ENCODE measurements around the gene MYO1A. TPM values are rescaled to one million over a fixed set of nuclear protein-coding genes. Genes with fewer than 3 reads are reported as not detected.
A peak's percentile ranks its signal among the peaks of the same experiment; 100 is the strongest.
"Not testable (repeated sequence)": the region's sequence is repeated elsewhere in the genome, so short reads cannot be mapped to it uniquely, and the experiment has no call there.

MYO1A gene
- total RNA-seq, 2 donors from 2014 or later, result 11.4 to 13.4 TPM

GRCh38 chr12:57037264-57037663 lies 12.7 kb downstream of the MYO1A start:
- H3K27me3 Mint-ChIP-seq (ENCODE audit: low read depth), result no peaks in the 10 kb centered on the region
- peaks cover 10% of the 10 kb centered on the region for H3K4me1 Mint-ChIP-seq (ENCODE audit: low read depth)
- H3K27ac Mint-ChIP-seq, result no peak overlapping the region
- H3K9me3 Mint-ChIP-seq, result no peaks in the 10 kb centered on the region
- no peak for DNase-seq
- peaks cover 0 to 2% of the 10 kb centered on the region in 2 donors for H3K36me3 Mint-ChIP-seq (ENCODE audit: insufficient read depth in 2 of 2)
- ATAC-seq (replicated peaks in 1 of 2), result no peak
- H3K4me3 Mint-ChIP-seq, result no peak overlapping the region

GRCh38 chr12:57033431-57033830 lies 16.5 kb downstream of the MYO1A start:
- Mint-ChIP-seq H3K9me3 (no peaks in the 10 kb centered on the region), H3K4me3 (no peak overlapping the region), H3K27me3 (ENCODE audit: low read depth) (no peaks in the 10 kb centered on the region), H3K4me1 (ENCODE audit: low read depth) (peaks cover 29% of the 10 kb centered on the region), H3K36me3 (ENCODE audit: insufficient read depth in 2 of 2) (peaks cover 0 to 2% of the 10 kb centered on the region in 2 donors), H3K27ac (no peak overlapping the region)
- DNase-seq, result no peak
- no peak for ATAC-seq (replicated peaks in 1 of 2)

GRCh38 chr12:57031789-57032188 lies 18.1 kb downstream of the MYO1A start:
- ATAC-seq (replicated peaks in 1 of 2) (no peak), DNase-seq (no peak)
- Mint-ChIP-seq H3K36me3 (ENCODE audit: insufficient read depth in 2 of 2) (no peaks in the 10 kb centered on the region), H3K27ac (no peak overlapping the region), H3K4me1 (ENCODE audit: low read depth) (peaks cover 45% of the 10 kb centered on the region), H3K4me3 (no peak overlapping the region), H3K27me3 (ENCODE audit: low read depth) (no peaks in the 10 kb centered on the region), H3K9me3 (no peaks in the 10 kb centered on the region)

GRCh38 chr12:57031138-57031725 lies 18.7 kb downstream of the MYO1A start:
- H3K4me1 Mint-ChIP-seq (ENCODE audit: low read depth), result peaks cover 51% of the 10 kb centered on the region
- peak overlapping the region; percentile 4 to 23 for H3K4me3 Mint-ChIP-seq
- H3K27me3 Mint-ChIP-seq (ENCODE audit: low read depth), result no peaks in the 10 kb centered on the region

GRCh38 chr12:57029457-57029856 lies 20.5 kb downstream of the MYO1A start:
- Mint-ChIP-seq H3K27me3 (ENCODE audit: low read depth) (no peaks in the 10 kb centered on the region), H3K4me1 (ENCODE audit: low read depth) (peaks cover 55% of the 10 kb centered on the region), H3K9me3 (no peaks in the 10 kb centered on the region), H3K36me3 (ENCODE audit: insufficient read depth in 2 of 2) (no peaks in the 10 kb centered on the region), H3K27ac (no peak overlapping the region), H3K4me3 (no peak overlapping the region)
- ATAC-seq (replicated peaks in 1 of 2) (no peak), DNase-seq (no peak)

More at GRCh38 chr12:57031138-57031725, 18.7 kb downstream of the MYO1A start:
- Mint-ChIP-seq H3K36me3 (ENCODE audit: insufficient read depth in 2 of 2) (no peaks in the 10 kb centered on the region), H3K27ac (peak overlapping the region; percentile 35), H3K9me3 (no peaks in the 10 kb centered on the region)
- DNase-seq (peak; percentile 14 to 25), ATAC-seq (replicated peaks in 1 of 2) (peak; percentile 58 to 65)

- Mint-ChIP-seq H3K4me3 (peak overlapping the region in 1 of 2 donors; percentile 42), H3K4me1 (ENCODE audit: low read depth) (peaks cover 55% of the 10 kb centered on the region), H3K36me3 (ENCODE audit: insufficient read depth in 2 of 2) (no peaks in the 10 kb centered on the region), H3K27me3 (ENCODE audit: low read depth) (no peaks in the 10 kb centered on the region), H3K27ac (peak overlapping the region; percentile 9), H3K9me3 (no peaks in the 10 kb centered on the region)
- ATAC-seq (replicated peaks in 1 of 2) (peak; percentile 25 to 53), DNase-seq (no peak)
These were observed 22.1 kb downstream of the MYO1A start for GRCh38 chr12:57027805-57028153.

GRCh38 chr12:57027011-57027804 lies 22.7 kb downstream of the MYO1A start:
- peak overlapping the region in 1 of 2 donors; percentile 42 for H3K4me3 Mint-ChIP-seq
- peak; percentile 23 to 36 for ATAC-seq (replicated peaks in 1 of 2)
- DNase-seq, result no peak
- H3K27me3 Mint-ChIP-seq (ENCODE audit: low read depth), result no peaks in the 10 kb centered on the region
- H3K4me1 Mint-ChIP-seq (ENCODE audit: low read depth), result peaks cover 51% of the 10 kb centered on the region
- no peaks in the 10 kb centered on the region for H3K36me3 Mint-ChIP-seq (ENCODE audit: insufficient read depth in 2 of 2)
- H3K9me3 Mint-ChIP-seq, result no peaks in the 10 kb centered on the region
- peak overlapping the region; percentile 9 for H3K27ac Mint-ChIP-seq

GRCh38 chr12:57025196-57025595 lies 24.7 kb downstream of the MYO1A start:
- peaks cover 36% of the 10 kb centered on the region for H3K4me1 Mint-ChIP-seq (ENCODE audit: low read depth)
- no peaks in the 10 kb centered on the region for H3K27me3 Mint-ChIP-seq (ENCODE audit: low read depth)
- H3K36me3 Mint-ChIP-seq (ENCODE audit: insufficient read depth in 2 of 2), result no peaks in the 10 kb centered on the region
- H3K9me3 Mint-ChIP-seq, result no peaks in the 10 kb centered on the region
- no peak overlapping the region for H3K4me3 Mint-ChIP-seq
- ATAC-seq (replicated peaks in 1 of 2), result no peak
- DNase-seq, result no peak
- no peak overlapping the region for H3K27ac Mint-ChIP-seq

GRCh38 chr12:57022324-57022723 lies 27.6 kb downstream of the MYO1A start:
- not testable (repeated sequence) for H3K36me3 Mint-ChIP-seq (ENCODE audit: insufficient read depth in 2 of 2); H3K27ac Mint-ChIP-seq; H3K9me3 Mint-ChIP-seq; H3K27me3 Mint-ChIP-seq (ENCODE audit: low read depth); DNase-seq; ATAC-seq (replicated peaks in 1 of 2); H3K4me3 Mint-ChIP-seq
- peaks cover 24% of the 10 kb centered on the region for H3K4me1 Mint-ChIP-seq (ENCODE audit: low read depth)

GRCh38 chr12:57019983-57020719 lies 29.8 kb downstream of the MYO1A start:
- Mint-ChIP-seq H3K9me3 (no peaks in the 10 kb centered on the region), H3K27ac (no peak overlapping the region), H3K4me1 (ENCODE audit: low read depth) (peaks cover 9% of the 10 kb centered on the region), H3K36me3 (ENCODE audit: insufficient read depth in 2 of 2) (no peaks in the 10 kb centered on the region), H3K27me3 (ENCODE audit: low read depth) (no peaks in the 10 kb centered on the region), H3K4me3 (no peak overlapping the region)
- no peak for ATAC-seq (replicated peaks in 1 of 2)
- DNase-seq, result no peak

GRCh38 chr12:57018906-57019305 lies 31.0 kb downstream of the MYO1A start:
- Mint-ChIP-seq H3K27me3 (ENCODE audit: low read depth) (peaks cover 3% of the 10 kb centered on the region), H3K27ac (no peak overlapping the region), H3K9me3 (no peaks in the 10 kb centered on the region), H3K36me3 (ENCODE audit: insufficient read depth in 2 of 2) (no peaks in the 10 kb centered on the region), H3K4me3 (no peak overlapping the region), H3K4me1 (ENCODE audit: low read depth) (peaks cover 9% of the 10 kb centered on the region)
- DNase-seq, result no peak
- ATAC-seq (replicated peaks in 1 of 2), result no peak

GRCh38 chr12:57018353-57018752 lies 31.6 kb downstream of the MYO1A start:
- not testable (repeated sequence) for H3K9me3 Mint-ChIP-seq; H3K36me3 Mint-ChIP-seq (ENCODE audit: insufficient read depth in 2 of 2); H3K4me1 Mint-ChIP-seq (ENCODE audit: low read depth); H3K4me3 Mint-ChIP-seq; DNase-seq; ATAC-seq (replicated peaks in 1 of 2); H3K27ac Mint-ChIP-seq; H3K27me3 Mint-ChIP-seq (ENCODE audit: low read depth)

GRCh38 chr12:57016348-57016747 lies 33.6 kb downstream of the MYO1A start, which contains the start of gene TAC3:
Gene TAC3, minus strand, starts transcription at chr12:57016529. Its CDS starts 732 bp downstream, at chr12:57015797.
- H3K36me3 Mint-ChIP-seq (ENCODE audit: insufficient read depth in 2 of 2), result no peaks in the 10 kb centered on the region
- no peak for ATAC-seq (replicated peaks in 1 of 2)
- H3K27ac Mint-ChIP-seq, result no peak within 1 kb of the TSS
- peaks cover 7% of the 10 kb centered on the region for H3K27me3 Mint-ChIP-seq (ENCODE audit: low read depth)
- no peak within 1 kb of the TSS for H3K4me3 Mint-ChIP-seq
- no peaks in the 10 kb centered on the region for H3K9me3 Mint-ChIP-seq
- peaks cover 26% of the 10 kb centered on the region for H3K4me1 Mint-ChIP-seq (ENCODE audit: low read depth)
- no peak for DNase-seq
